Measurements from ENCODE around the gene PCSK6.

PCSK6 gene

DNA sequence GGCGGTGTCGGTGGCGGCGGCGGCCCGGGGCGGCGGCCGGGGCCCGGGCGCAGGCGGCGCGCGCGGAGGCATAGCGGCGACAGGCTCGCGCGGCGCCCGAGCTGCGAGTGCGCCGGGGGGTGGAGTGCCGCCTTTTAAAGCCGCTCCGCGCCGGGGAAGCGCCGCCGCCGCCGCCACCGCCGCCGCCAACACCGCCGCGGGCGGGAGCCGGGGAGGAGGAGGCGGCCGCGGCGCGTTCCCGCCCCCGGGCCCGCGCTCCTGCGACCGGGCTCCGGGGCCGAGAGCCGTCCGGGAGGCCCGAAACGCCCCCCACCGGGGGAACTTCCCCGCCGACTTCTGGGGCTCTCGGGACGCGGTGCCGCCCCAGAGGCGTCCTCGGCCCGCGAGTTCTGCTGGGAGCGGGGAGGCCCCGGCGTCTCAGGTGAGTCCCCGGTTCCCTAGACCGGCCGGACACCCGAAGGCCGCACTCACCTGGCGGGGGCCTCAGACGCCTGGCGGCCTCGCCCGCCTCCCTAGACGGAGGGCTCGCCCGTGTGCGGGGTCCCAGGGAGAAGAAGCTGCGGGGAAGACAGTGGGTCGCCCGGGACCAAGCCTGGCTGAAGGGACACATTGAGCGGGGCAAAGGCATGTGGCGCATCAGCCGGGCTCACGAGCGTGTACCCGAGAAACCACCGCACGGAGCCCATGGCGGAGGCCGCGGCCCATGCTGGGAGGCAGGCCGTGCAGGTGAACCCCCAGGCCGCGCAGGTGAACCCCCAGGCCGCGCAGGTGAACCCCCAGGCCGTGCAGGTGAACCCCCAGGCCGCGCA lies at the start of gene PCSK6:
PCSK6 (minus strand) TSS at position 109 of the 809 bp plus-strand sequence; CDS start at position 72, 37 bp downstream.
- DNase-seq (ENCODE audit: low read depth), result no peak

DNA sequence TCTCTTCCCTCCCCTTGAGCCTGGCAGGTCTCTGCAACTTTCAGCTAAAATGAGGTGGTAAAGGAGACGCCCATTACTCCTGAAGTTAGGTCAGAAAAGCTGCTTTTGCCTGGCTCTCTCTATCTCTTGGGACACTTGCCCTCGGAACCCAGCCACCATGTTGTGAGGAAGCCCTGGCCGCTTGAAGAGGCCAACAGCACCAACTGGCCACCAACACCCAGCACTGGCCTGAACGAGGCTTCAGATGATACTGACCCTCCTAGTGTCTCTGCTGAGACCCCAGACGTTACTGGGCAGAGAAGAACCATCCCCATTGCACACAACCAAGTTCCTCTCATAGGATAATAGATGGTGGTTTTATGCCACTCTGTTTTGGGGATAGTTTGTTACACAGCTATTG lies 49.5 kb upstream of the PCSK6 start:
- no peak for DNase-seq (ENCODE audit: low read depth)

DNA sequence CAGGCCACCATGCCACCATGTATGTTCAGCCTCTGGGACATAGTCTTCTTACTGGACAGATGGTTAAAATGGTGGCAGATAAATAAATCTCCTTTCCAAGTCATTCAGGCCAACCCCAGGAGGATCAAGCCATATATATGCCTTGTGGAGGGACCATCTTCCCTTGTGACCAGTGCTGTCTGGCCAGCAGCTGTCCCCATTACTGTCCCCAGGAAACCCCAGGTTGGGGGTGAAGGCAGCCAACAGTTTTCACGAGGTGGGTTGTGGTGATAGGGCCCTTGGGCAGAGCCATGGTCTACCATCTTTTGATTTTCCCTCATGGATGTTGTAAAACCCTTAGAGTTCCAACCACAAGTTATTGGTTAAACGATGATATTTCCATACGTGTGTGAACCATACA lies 48.7 kb upstream of the PCSK6 start:
- no peak for DNase-seq (ENCODE audit: low read depth)

DNA sequence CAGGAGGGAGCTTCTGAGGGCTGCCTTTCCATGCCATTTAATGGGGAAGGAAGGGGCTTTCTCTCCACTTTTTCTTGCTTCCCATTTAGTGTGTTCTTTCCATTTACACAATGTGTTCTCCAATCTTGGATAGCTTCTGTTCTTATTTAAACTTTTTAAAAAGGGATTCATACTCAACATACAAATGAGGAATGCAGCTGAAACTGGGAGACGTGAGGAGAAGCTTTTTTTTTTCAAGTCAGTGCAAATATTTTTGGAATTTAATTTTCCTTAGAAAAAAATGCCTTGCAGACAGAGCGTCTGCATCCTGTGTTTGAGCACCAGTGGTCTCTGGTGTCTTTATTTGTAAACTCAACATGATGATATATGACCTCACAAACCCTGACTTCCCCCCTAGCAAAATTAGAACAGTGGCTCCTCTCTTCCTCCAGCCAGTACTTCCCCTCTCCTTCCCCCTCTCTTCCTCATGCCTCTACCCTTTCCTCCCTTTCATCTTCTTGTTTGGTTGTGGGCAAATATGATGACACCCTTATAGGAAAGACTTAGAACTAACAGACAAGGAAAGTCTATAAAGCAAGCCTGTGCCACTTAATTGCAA lies 48.1 kb upstream of the PCSK6 start:
- DNase-seq (ENCODE audit: low read depth), result no peak

DNA sequence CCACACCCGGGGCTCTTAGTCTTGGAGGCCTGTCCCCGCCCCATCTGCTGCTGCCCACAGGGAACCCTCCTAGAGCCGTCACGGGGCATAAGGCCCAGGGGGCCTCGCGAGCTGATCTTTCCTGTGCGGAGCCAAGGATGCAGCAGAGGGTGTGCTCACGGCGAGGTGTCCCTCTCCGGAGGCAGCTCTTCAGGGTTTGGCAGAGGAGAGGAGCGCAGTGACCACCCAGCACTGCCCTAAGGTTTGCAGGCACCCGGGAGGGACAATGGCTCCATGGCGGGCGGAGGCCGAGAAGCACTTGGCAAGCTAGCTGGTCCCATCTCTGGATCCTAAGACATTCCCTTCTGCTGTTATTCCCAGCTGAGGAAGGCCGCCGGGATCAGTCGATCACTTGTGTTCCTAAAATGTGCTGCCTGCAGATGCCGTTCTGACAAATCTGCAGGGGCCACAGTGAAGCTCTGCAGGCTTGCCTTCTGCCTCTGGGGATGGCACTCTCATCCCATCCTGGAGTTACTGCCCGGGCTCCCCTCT lies 47.4 kb upstream of the PCSK6 start:
- no peak for DNase-seq (ENCODE audit: low read depth)

DNA sequence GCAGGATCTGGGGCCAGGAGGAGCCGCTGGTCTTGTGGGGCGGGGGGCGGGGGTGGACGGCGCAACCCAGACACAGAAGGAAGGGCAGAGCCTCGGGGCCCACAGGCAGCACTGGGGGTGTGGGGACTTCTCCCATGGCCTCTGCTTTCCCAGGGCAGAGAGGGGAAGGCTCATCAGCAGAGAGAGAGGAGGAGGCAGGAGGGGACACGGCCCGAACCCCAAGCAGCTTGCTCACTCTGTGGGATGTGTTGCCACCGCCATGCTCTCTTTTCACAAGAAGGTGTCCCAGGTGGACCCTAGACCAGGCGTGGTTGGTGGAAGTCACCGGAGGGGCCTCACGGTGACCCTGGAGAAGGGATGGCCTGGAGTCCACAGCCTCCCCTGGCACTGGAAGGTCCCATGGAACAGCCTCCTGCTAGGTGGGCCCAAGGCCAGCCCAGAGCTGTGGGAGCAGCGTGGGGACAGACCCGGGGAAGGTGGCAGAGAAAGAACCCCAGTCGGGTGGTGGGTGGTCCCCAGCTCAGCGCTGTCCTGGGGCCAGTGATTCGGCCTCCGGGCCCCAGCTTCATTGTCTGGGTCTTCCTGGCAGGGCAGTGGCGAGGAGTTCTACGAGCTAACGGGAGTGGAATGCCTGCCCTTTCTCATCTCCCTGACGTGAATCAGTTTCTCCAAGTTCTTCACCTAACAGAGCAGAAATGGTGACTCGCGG lies 46.8 kb upstream of the PCSK6 start:
- DNase-seq (ENCODE audit: low read depth), result no peak

DNA sequence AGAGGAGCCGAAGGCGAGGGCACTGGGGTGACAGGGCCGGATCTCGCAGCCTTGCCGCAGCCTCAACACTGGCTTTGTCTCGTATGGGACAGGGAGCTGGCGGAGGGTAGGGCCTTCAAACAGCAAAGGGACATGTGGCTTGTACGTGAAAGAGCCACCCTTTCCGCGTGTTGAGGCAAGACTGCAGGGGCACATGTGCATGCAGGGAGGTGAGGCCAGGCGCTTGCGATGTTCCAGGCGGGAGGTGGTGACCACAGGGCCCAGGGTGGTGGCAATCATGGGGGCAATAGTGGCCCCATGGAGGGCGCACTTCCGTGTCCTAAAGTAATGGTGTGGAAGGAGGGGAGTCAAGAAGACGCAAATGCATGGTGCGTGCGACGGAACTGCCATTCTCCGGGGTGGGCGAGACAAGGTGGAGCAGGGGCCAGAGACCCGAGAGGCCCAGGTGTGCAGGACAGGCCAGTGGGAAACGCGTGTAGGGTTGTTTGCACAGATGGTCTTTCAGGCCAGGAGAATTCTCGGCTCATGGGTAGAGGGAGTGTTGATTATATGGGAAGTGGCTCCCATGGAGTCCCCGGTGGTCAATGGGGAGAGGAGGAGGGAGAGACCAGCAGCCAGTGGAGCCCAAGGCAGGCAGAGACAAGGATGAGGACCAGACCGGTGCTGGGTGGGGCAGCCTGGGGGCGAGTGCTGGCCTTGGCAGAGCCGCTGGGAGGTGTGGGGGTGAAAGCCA lies 45.8 kb upstream of the PCSK6 start:
- DNase-seq (ENCODE audit: low read depth), result no peak

DNA sequence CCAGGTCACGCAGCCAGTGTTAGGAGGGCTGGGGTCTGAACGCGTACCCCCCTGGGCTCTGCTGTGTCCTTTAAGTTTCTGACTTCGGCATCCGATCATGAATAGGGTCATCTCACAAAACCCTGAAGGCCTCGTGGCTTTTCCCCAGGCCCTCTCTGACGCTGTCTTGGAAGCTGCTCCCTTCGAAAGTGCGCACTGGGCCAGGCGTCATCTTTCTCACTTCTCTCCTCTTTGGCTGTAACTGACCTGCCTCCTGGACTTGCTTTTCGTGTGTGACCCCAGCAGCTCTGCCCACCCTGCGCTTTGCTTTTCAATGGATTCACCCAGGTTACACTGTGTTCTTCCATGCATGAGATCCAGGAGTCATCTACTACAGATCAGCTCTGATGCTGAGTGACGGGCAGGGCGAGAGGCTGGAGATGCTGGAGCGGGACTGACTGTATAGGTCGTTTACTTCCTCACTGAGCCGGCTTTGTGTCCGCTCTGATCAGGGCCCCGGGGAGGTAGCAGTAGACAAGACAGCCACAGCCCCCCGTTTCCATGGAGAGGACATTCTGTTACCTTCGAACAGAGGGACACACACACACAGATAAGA lies 45.0 kb upstream of the PCSK6 start:
- DNase-seq (ENCODE audit: low read depth), result no peak

DNA sequence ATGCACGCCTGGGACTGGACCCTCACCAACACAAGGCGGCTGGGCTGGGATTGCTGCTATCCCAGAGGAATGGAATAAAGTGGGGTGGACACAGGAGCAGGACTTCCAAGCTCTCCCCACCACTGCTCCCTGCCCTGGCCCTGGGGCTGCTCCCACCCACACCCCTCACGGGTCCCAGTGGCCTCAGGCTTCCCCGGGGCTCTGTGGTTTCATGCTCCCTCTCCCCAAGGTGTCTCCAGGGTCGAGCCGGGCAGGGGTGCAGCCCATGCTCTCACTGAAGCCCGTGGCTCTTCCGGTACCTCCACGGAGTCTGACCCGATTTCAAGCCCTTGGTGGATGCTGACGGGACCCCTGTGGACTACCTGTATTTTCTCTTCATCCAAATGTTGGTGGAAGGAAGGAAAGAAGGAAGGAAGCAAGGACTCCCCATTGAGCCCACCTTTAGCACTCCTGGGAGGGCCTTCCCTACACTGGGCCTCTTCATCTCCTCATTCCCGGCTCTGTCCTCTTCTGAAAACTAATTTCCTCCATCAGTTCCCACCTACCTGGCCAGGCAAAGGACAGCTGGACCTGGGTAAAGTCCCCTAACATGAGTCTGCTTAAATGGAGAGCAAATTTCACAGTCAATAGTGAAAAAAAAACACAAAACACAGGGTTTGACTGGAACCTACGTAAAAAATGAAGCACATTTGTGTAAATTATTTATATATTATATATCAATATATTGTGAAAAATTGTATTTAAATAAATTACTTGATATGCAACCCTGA lies 44.0 kb upstream of the PCSK6 start:
- no peak for DNase-seq (ENCODE audit: low read depth)

DNA sequence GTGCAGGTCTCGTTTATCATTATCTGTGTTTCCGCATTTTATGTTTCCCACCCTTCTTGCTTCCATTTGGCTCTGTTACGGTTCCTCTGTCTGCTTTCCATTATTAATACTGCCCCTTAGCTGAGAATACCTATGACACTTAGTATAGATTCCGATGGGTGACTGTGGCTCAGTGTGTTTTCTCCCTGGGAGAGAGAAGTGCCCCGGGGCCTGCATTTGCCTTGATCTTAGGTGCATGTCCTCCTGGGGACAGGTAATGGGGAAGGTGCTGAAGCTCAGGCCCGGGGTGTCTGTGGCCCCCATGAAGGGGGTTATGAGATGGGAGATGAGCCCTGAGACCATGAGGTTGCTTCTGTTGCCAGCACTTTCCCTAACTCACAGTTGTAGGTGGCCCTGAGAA lies 43.4 kb upstream of the PCSK6 start:
- no peak for DNase-seq (ENCODE audit: low read depth)

DNA sequence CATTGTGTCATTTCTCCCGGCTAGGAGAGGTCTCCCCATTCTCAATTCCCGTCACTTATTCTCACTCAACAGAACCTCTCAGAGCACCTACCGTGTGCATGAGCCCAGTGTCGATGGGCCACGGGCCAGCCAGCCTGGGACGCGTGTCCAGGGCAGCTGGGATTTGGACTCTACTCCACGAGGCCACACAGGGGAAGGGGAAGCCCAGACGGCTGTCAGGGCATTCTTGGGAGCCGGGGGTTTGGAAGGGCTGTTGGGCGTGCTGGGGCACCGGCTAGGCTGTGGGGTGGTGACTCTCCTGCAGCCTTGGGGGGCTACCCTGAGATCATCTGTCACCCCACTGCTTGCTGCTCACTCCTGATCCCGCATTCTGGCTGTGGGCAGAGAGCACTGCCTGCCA lies 41.7 kb upstream of the PCSK6 start:
- DNase-seq (ENCODE audit: low read depth), result no peak

DNA sequence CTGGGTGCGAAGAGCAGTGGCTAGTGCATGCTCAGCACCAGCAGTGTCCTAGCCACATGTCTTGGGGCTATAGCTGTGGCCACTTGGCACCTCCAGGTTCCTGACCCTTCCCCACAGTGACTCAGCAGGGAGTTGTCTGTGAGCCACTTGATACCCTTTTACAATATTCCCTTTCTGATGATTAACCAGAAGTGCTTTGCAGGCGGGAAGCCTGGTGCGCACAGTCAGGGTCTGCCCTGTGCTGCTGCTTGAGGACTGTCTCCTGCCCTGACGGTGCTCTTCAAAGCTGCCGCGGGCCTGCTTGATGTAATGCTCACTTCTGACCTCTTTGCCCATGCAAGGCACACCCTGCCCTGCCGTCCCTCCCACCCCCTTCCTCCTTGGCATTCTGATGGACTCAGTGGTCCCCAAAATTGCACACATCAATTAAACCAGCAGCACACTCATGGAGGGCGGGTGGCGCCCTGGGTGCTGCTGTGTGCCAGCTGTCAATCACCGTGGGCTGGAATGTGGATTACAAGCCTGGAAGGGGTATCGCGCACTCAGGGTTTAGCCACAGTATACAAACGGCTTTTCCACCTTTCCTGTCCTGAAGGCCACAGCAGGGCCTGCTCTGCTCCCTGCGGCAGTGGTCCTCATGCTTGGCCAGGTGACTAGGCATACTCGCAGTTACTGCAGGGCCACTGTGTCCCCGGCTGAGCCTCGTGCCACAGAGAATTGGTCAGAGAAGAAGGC lies 40.9 kb upstream of the PCSK6 start:
- DNase-seq (ENCODE audit: low read depth), result no peak

DNA sequence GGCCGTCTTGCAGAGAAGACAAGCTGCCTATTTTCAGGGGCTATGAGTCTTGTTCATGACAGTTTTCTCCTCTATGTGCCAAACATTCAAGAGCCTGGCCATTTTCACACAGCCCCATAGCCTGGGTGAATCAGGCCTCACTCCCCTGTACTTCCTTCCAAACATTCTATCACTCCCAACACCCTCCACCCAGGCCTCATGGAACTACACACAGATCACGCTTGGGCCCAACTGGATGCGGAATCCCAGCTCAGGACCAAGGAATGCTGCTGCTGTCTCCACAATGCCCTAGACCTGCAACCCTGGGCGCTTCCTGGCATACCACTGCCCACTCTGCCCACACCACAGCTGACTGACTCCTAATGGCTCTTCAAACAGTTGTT lies 39.4 kb upstream of the PCSK6 start:
- DNase-seq (ENCODE audit: low read depth), result no peak

DNA sequence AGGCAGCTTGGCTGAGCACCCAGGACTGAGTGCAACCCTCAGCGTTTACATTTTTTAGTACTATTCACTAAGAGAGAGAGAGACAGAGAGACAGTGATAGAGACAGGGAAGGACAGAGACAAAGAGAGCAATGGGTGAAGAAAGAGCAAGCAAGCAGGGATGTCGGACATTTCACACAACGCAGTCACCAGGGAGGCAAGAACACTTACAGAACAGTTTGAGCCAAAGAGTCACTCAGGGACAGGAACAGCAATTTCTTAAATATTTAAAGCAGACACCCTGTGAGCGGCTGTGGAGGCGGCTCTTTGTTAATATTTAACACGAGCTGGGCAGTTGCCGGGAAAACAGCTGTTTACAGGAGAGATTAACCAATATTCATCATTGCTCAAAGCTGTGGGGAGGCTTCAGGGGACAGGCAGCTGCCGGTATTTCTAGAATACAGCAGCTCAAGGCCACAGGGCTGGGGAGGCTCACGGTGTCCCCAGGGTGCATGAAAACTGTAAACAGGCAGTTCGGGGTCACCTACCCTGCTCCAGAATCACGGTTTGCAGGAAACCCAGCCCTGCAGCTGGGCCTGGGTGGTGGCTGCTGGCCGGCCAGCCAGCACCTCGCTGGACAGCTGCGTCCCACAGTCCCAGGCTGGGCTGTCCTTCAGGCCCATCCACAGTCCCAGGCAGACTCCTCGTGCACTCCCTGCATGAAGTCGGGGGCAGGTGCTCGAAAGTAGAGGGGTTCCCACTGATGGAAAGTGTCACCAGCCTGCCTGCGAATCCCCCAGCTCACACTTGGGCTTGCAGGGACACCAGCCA lies 38.8 kb upstream of the PCSK6 start:
- no peak for DNase-seq (ENCODE audit: low read depth)

DNA sequence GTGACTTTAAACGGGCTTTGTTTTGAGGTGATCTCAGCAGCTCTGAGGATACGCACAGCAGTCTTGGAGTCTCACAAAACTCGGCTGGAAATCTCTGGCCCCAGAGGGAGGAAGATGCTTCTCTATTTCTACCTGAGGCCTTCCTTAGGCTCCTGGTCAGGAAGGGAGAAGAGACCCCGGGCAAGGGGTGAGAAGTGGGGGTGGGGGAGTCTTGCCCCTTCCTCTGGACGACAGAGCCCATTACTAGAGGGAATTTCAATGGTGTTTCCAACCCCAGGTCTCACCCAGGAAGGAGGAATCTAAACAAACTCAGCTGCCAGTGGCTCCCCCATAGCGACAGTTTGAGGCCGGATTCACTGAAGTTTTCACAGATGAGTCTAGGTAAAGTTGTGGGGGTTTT lies 37.4 kb upstream of the PCSK6 start:
- DNase-seq (ENCODE audit: low read depth), result no peak

DNA sequence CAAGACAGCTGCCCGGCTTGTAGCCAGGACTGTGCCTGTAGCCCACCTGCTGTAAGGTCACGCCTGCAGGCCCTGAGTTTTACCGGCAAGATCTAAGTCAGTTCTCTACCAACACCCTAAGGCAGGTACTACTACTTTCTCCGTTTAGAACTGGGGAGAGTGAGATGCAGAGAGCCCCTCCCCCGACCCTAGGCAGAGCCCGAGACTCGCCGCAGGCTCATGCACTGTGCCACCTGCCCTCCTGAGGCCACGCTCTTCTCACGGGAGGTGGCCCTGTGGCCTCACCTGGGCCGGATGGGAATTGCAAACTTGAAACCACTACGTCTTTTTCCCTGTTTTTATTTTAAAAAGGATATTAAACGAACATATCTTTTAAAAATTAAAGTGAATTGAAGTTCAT lies 36.9 kb upstream of the PCSK6 start:
- DNase-seq (ENCODE audit: low read depth), result no peak

DNA sequence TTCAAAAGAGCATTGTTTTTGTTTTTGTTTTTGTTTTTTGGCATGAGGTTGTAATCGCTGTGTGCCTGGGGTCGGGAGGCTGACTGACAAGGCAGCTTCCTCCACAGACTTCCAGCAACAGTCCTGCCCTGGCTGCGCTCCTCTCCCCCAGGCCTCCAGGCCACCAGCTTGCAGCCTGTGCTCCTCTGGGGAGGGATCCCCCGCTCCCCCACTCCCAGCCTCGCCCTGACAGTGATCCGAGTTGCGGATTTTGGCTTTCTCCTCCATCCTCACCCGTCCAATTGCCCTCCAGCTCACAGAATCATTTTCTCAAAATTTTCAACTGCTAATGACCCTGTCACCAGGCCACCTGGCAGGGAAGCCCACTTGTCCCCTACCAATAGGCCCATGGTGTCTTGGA lies 36.5 kb upstream of the PCSK6 start:
- DNase-seq (ENCODE audit: low read depth), result no peak

DNA sequence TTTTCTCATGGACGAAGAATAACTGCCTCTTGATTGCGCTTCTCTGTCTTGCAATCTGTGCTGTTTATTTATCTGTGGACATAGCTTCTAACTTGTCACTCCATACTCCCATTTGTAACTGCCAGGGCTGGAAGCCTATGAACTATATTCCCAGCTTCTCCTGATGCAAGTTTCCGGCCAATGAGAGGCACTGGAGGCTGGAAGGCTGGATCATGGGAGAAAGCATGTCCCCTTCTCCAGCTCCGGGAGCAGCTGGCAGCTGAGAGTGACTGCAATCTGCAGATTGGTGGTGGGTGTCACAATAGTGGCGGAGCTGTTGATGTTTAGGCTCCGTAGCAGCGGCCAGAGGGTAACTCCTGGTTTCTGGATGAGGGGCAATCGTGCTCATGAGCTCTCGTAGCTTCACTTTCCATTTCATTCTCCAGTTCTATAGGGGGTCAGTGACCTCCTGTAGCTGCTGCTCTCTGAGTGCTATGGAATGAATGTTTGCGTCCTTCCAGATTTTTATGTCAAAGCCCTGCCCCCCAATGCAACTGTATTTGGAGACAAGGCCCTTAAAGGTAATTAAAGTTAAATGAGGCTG lies 35.7 kb upstream of the PCSK6 start:
- no peak for DNase-seq (ENCODE audit: low read depth)

DNA sequence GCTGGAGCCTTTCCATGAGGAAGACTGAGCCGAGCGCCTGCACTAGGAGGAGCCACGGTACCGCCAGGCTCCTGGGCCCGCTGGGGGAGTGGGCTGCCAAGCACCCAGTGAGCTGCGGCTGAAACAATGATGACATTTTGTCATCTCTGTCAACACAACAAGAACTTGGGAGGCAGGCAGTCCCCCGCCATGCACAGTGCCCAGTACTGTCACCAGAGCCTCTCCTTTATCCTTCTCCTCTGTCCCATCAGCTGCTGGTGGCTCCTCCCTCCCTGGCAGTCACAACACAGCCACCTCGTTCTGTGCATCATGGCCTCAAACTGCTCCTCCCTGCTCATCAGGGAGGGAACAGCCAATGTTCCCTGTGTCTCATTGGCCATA lies 34.0 kb upstream of the PCSK6 start:
- no peak for DNase-seq (ENCODE audit: low read depth)

All from stimulated activated CD8-positive, alpha-beta memory T cell treated with anti-CD3 and anti-CD28 coated beads, Interleukin-4, amount 100 ng/mL, for 24 hours (primary cell).